H1 (cell line): Measurements from ENCODE around the gene NGEF.

Experiments
- BCL11A ChIP-seq, 2 experiments: IDR thresholded peaks; one replicate each; pipeline ENCODE4 v1.6.1; 2011; ENCODE audit warnings: low read depth in 2 of 2, low read length in 2 of 2, mild to moderate bottlenecking in 2 of 2
- CHD1 ChIP-seq: IDR thresholded peaks from 2 replicates; pipeline ENCODE4 v1.6.1; 2012; ENCODE audit warnings: low read depth, low read length, improper control_type of control experiment
- CTBP2 ChIP-seq: IDR thresholded peaks from 2 replicates; pipeline ENCODE4 v1.7.0; 2011; ENCODE audit warnings: borderline replicate concordance, mild to moderate bottlenecking, moderate library complexity, mixed read lengths, low read length; ENCODE audit not compliant: insufficient read depth, insufficient read length
- EZH2 ChIP-seq: fragments of 200-600 bp; sonication (generic); IDR thresholded peaks from 2 replicates; pipeline ENCODE4 v1.7.1; 2012; ENCODE audit warnings: low read depth, mild to moderate bottlenecking, moderate library complexity, low read length, inconsistent platforms; ENCODE audit not compliant: severe bottlenecking
- FOSL1 ChIP-seq: IDR thresholded peaks from 2 replicates; pipeline ENCODE4 v1.6.1; 2011; ENCODE audit warnings: mild to moderate bottlenecking, low read depth, low read length, moderate library complexity; ENCODE audit not compliant: insufficient read depth
- KDM5A ChIP-seq: fragments of 200-600 bp; IDR thresholded peaks from 2 replicates; pipeline ENCODE4 v1.7.1; 2012; ENCODE audit warnings: mild to moderate bottlenecking, low read length, inconsistent platforms, mixed read lengths
- NRF1 ChIP-seq: IDR thresholded peaks from 2 replicates; pipeline ENCODE4 v1.6.1; 2011; ENCODE audit warnings: mild to moderate bottlenecking, low read depth, low read length, improper control_type of control experiment
- POLR2A ChIP-seq, 2 experiments: IDR thresholded peaks; 1 replicate in 1 of 2; 2 replicates in 1 of 2; pipeline ENCODE4 v1.6.1; 2011; ENCODE audit warnings: low read depth in 2 of 2, low read length in 2 of 2, mild to moderate bottlenecking in 2 of 2; ENCODE audit errors: control extremely low read depth in 1 of 2
- RAD21 ChIP-seq, 2 experiments: IDR thresholded peaks in 1 of 2; conservative IDR thresholded peaks in 1 of 2; 2 replicates each; pipeline ENCODE4 v1.6.1; 2011; ENCODE audit warnings: low read depth in 2 of 2, low read length in 2 of 2, improper control_type of control experiment in 1 of 2, inconsistent platforms in 1 of 2, mild to moderate bottlenecking in 1 of 2, moderate library complexity in 1 of 2
- SP1 ChIP-seq: IDR thresholded peaks from 2 replicates; pipeline ENCODE4 v1.6.1; 2011; ENCODE audit warnings: low read depth, low read length
- YY1 ChIP-seq: IDR thresholded peaks from 2 replicates; pipeline ENCODE4 v1.6.1; 2011; ENCODE audit warnings: low read depth, mild to moderate bottlenecking, low read length
- ZNF274 ChIP-seq: IDR thresholded peaks from 2 replicates; pipeline ENCODE4 v1.7.0; 2012; ENCODE audit warnings: low read length, borderline replicate concordance; ENCODE audit errors: extremely low read depth

DNA sequence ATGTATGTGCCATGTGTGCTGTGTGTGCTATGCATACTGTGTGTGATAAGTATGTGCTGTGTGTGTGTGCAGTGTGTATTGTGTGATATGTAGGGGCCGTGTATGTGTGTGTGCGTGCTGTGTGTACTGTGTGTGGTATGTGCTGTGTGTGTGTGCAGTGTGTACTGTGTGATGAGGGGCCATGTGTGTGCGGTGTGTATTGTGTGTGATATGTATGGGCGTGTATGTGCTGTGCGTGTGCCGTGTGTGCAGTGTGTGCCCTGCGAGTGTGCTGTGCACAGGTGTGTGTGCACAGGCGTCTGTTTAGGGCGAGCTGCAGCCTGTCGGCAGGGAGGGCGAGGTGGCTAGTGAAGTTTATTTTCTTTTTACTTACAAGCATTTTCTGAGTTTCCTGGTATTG, 126.9 kb downstream of the NGEF start:
- no peak for TF ChIP-seq CHD1
- TF ChIP-seq EZH2: no peak
- TF ChIP-seq RAD21 (IDR thresholded peaks at IDR 0.05 in 1 of 2, conservative IDR thresholded peaks at IDR 0.05 in 1 of 2; ENCODE audit: low read depth in 2 of 2, low read length in 2 of 2): no peak
- TF ChIP-seq SP1: no peak
- no peak for TF ChIP-seq FOSL1
- no peak for TF ChIP-seq POLR2A (IDR thresholded peaks at IDR 0.05; ENCODE audit: control extremely low read depth in 1 of 2, low read depth in 2 of 2, low read length in 2 of 2)
- no peak for TF ChIP-seq KDM5A
- TF ChIP-seq ZNF274: no peak
- no peak for TF ChIP-seq BCL11A (IDR thresholded peaks at IDR 0.05; ENCODE audit: low read depth in 2 of 2, low read length in 2 of 2)
- TF ChIP-seq CTBP2: no peak
- TF ChIP-seq YY1: no peak
- no peak for TF ChIP-seq NRF1
